Measurements from ENCODE around the gene ARHGAP23. TPM values are rescaled to one million over a fixed set of nuclear protein-coding genes. Genes with fewer than 3 reads are reported as not detected.

ARHGAP23 gene
- total RNA-seq, 1 experiment from 2014 or later: 83.5 TPM

DNA sequence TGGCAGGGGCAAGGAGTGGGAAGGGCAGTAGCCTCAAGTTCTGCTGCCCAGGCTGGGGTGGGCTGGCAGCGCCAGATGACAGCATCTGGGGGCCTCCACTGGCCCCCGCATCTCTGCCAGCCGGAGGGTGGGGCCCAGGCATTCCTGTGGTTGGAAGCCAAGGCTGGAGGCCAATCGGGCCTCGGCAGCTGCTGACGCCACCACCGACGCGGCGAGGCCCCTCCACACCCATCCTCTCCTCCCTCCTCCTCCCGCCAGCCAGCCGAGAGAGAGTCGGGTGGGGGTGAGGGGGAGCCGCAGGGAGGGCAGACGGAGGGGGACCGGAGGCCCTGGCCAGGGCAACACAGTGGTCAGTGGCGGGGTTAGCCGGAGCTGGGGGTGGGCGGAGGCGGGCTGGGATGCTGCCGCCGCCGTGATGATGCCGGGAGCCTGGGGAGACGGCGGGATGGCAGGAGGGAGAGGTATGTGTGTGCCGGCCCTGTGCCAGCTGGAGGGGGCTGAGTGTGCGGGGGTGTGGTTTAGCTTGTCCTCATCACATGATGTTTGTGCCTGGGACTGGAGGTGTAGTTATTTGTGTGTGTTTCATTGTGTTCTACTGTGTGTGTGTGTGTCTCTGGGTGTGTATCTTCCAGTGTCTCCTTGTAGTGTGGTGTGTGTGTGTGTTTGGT lies 36.6 kb downstream of the ARHGAP23 start:
- Histone ChIP-seq H3K9me3 (no peaks in the 10 kb centered on the region), H3K4me1 (no peaks in the 10 kb centered on the region), H3K27me3 (replicated peaks; ENCODE audit: control insufficient read depth, insufficient read depth, low read length) (no peaks in the 10 kb centered on the region), H3K4me3 (ENCODE audit: low read depth, low read length) (no peak overlapping the region), H3K36me3 (ENCODE audit: control insufficient read depth, insufficient read depth, low read length) (no peaks in the 10 kb centered on the region; the same call in 1 of the 2 replicates)
- H3K27ac Mint-ChIP-seq (ENCODE audit: unreplicated experiment): no peak overlapping the region
- peaks cover 6% of the 10 kb centered on the region for H3K4me1 Mint-ChIP-seq (ENCODE audit: low read depth, unreplicated experiment)
- no TSS peak for BruUV-seq (replicated peaks)
- ChIA-PET POLR2A (no interaction called here), CTCF (interaction anchor here (0.5 kb wide), 1 partner anchor 36 kb away, joined by 5 read pairs; no protein-coding TSS in a partner anchor)
- H3K9me3 Mint-ChIP-seq (ENCODE audit: unreplicated experiment): no peaks in the 10 kb centered on the region
- DNase-seq: no peak
- H3K27me3 Mint-ChIP-seq (ENCODE audit: insufficient read depth, unreplicated experiment): no peaks in the 10 kb centered on the region
- H3K4me3 Mint-ChIP-seq (ENCODE audit: unreplicated experiment): no peak overlapping the region
- peaks cover 25% of the 10 kb centered on the region for H3K36me3 Mint-ChIP-seq (ENCODE audit: insufficient read depth, unreplicated experiment)
- intact Hi-C loops (cut with micrococcal nuclease; ENCODE audit: unreplicated experiment): no loop called here
- TF ChIP-seq, protein P1, sequence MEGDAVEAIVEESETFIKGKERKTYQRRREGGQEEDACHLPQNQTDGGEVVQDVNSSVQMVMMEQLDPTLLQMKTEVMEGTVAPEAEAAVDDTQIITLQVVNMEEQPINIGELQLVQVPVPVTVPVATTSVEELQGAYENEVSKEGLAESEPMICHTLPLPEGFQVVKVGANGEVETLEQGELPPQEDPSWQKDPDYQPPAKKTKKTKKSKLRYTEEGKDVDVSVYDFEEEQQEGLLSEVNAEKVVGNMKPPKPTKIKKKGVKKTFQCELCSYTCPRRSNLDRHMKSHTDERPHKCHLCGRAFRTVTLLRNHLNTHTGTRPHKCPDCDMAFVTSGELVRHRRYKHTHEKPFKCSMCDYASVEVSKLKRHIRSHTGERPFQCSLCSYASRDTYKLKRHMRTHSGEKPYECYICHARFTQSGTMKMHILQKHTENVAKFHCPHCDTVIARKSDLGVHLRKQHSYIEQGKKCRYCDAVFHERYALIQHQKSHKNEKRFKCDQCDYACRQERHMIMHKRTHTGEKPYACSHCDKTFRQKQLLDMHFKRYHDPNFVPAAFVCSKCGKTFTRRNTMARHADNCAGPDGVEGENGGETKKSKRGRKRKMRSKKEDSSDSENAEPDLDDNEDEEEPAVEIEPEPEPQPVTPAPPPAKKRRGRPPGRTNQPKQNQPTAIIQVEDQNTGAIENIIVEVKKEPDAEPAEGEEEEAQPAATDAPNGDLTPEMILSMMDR (IDR thresholded peaks at IDR 0.05; ENCODE audit: insufficient read depth in 1 of 2, low read depth in 1 of 2, low read length in 1 of 2, severe bottlenecking in 1 of 2, unreplicated experiment in 1 of 2): no peak

DNA sequence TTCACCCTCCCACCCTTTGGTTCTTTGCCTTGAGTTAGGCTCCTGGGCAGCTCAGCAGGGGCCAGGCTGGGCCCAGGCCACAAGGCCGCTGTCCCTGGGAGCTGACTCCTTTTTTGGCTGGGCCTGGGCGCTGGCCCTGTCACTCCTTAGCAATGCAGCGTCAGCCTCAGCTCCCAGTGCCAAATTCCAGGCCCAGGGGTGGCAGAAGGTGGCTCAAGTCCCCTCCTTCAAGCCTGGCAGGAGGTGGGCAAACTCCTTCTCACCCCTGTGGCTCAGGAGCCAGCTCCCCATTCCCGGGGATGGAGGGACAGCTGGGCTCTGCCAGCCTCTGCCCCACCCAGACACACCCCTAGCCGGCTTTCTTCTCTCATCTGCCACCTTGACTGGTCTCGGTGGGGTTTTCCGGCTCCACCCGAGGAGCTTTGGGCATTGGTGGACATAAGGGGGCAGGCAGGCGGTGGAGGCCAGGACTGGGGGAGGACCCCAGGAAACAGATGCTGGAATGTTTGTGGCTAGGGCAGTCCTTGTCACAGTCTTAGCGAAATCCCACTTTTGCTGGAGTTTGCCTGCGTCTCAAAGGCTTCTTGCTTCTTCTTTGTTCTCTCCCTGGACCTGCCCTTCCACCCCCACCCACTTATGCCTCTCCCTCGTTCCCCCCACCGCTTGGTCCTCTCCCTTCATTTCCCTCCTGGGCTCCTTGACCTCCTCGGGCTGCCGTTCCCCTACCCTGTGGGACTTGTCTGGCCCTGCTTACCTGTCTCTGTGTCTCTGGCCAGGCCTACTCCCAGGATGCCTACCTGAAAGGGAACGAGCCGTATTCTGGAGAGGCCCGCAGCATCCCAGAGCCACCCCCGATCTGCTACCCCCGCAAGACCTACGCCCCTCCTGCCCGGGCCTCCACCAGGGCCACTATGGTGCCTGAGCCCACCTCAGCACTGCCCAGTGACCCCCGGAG lies 37.4 kb downstream of the ARHGAP23 start:
- Histone ChIP-seq H3K36me3 (ENCODE audit: control insufficient read depth, insufficient read depth, low read length) (no peaks in the 10 kb centered on the region; the same call in 1 of the 2 replicates), H3K4me3 (ENCODE audit: low read depth, low read length) (no peak overlapping the region), H3K4me1 (no peaks in the 10 kb centered on the region), H3K27me3 (replicated peaks; ENCODE audit: control insufficient read depth, insufficient read depth, low read length) (no peaks in the 10 kb centered on the region), H3K9me3 (no peaks in the 10 kb centered on the region)
- Mint-ChIP-seq H3K4me3 (ENCODE audit: unreplicated experiment) (no peak overlapping the region), H3K27ac (ENCODE audit: unreplicated experiment) (no peak overlapping the region), H3K4me1 (ENCODE audit: low read depth, unreplicated experiment) (peaks cover 12% of the 10 kb centered on the region), H3K36me3 (ENCODE audit: insufficient read depth, unreplicated experiment) (peaks cover 23% of the 10 kb centered on the region), H3K27me3 (ENCODE audit: insufficient read depth, unreplicated experiment) (no peaks in the 10 kb centered on the region), H3K9me3 (ENCODE audit: unreplicated experiment) (no peaks in the 10 kb centered on the region)
- no peak for DNase-seq
- TF ChIP-seq, protein P1 (IDR thresholded peaks at IDR 0.05; ENCODE audit: insufficient read depth in 1 of 2, low read depth in 1 of 2, low read length in 1 of 2, severe bottlenecking in 1 of 2, unreplicated experiment in 1 of 2): no peak
- intact Hi-C loops (cut with micrococcal nuclease; ENCODE audit: unreplicated experiment): no loop called here
- BruUV-seq (replicated peaks): no TSS peak
- CTCF ChIA-PET: interaction anchor here (0.5 to 1.2 kb wide), 2 partner anchors 36 to 44 kb away, joined by 3 to 5 read pairs; no protein-coding TSS in a partner anchor
- POLR2A ChIA-PET: no interaction called here
